ENCODE data around the gene PER3. TPM values are rescaled to one million over a fixed set of nuclear protein-coding genes. Genes with fewer than 3 reads are reported as not detected.

Gene PER3
- total RNA-seq, 2 donors from 2014 or later = 3.9 to 6.3 TPM

DNA sequence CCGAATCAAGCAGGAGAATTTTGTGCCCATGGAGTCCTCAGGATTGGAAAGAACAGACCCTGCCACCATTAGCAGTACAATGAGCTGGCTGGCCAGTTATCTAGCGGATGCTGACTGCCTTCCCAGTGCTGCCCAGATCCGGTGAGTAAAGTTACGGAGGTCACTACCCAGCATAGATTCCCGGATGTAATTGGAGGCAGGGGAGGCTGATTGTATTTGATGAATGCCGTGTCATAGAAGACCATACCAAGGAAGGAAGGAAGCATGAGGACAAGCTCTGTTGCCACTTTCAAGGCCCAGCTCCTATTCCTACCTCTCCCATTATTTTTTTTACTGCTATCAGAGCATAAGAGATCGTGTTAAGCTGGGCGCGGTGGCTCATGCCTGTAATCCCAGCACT is 39.2 kb upstream of the PER3 start:
- Histone ChIP-seq H3K27ac (ENCODE audit: low read depth, low read length) (no peak overlapping the region), H3K4me3 (ENCODE audit: low read length) (no peak overlapping the region), H3K9me3 (ENCODE audit: control insufficient read depth, low read length) (no peaks in the 10 kb centered on the region), H3K36me3 (ENCODE audit: control insufficient read depth, insufficient read depth, low read length) (peaks cover 36% of the 10 kb centered on the region), H3K4me1 (ENCODE audit: control insufficient read depth, insufficient read depth, low read length) (peaks cover 3% of the 10 kb centered on the region), H3K9ac (ENCODE audit: extremely low read depth, low read length, poor library complexity, severe bottlenecking) (no peak overlapping the region), H3K27me3 (ENCODE audit: control insufficient read depth, insufficient read depth, low read length, poor library complexity, severe bottlenecking) (no peaks in the 10 kb centered on the region)
- H3K36me3 Mint-ChIP-seq (ENCODE audit: low read depth) = peaks cover 53% of the 10 kb centered on the region
- H3K9me3 Mint-ChIP-seq = no peaks in the 10 kb centered on the region
- no peak overlapping the region for H3K4me3 Mint-ChIP-seq
- TF ChIP-seq, protein P1, sequence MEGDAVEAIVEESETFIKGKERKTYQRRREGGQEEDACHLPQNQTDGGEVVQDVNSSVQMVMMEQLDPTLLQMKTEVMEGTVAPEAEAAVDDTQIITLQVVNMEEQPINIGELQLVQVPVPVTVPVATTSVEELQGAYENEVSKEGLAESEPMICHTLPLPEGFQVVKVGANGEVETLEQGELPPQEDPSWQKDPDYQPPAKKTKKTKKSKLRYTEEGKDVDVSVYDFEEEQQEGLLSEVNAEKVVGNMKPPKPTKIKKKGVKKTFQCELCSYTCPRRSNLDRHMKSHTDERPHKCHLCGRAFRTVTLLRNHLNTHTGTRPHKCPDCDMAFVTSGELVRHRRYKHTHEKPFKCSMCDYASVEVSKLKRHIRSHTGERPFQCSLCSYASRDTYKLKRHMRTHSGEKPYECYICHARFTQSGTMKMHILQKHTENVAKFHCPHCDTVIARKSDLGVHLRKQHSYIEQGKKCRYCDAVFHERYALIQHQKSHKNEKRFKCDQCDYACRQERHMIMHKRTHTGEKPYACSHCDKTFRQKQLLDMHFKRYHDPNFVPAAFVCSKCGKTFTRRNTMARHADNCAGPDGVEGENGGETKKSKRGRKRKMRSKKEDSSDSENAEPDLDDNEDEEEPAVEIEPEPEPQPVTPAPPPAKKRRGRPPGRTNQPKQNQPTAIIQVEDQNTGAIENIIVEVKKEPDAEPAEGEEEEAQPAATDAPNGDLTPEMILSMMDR (conservative IDR thresholded peaks at IDR 0.05) = no peak
- WGBS, 2 experiments (ENCODE audit: insufficient coverage in 1 of 2, insufficient read length in 1 of 2) = 90 to 96% methylated on average over 9 of the region's 9 CpGs
- peaks cover 3% of the 10 kb centered on the region for H3K4me1 Mint-ChIP-seq
- DNase-seq = no peak
- no peak overlapping the region for H3K27ac Mint-ChIP-seq
- no peaks in the 10 kb centered on the region for H3K27me3 Mint-ChIP-seq (ENCODE audit: insufficient read depth)

DNA sequence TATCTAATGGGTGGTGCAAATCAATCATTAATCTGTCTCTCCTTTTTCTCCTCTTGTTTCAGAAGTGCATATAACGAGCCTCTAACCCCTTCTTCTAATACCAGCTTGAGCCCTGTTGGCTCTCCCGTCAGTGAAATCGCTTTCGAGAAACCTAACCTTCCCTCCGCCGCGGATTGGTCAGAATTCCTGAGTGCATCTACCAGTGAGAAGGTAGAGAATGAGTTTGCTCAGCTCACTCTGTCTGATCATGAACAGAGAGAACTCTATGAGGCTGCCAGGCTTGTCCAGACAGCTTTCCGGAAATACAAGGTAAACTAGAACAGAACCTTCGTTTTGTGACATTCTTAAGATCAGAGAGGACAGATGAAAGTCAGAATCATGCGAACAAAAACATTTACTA is 38.3 kb upstream of the PER3 start:
- DNase-seq = no peak
- Histone ChIP-seq H3K9me3 (ENCODE audit: control insufficient read depth, low read length) (no peaks in the 10 kb centered on the region), H3K9ac (ENCODE audit: extremely low read depth, low read length, poor library complexity, severe bottlenecking) (no peak overlapping the region), H3K27ac (ENCODE audit: low read depth, low read length) (no peak overlapping the region), H3K27me3 (ENCODE audit: control insufficient read depth, insufficient read depth, low read length, poor library complexity, severe bottlenecking) (no peaks in the 10 kb centered on the region), H3K4me1 (ENCODE audit: control insufficient read depth, insufficient read depth, low read length) (peaks cover 3% of the 10 kb centered on the region), H3K4me3 (ENCODE audit: low read length) (no peak overlapping the region), H3K36me3 (ENCODE audit: control insufficient read depth, insufficient read depth, low read length) (peaks cover 40% of the 10 kb centered on the region)
- Mint-ChIP-seq H3K27me3 (ENCODE audit: insufficient read depth) (no peaks in the 10 kb centered on the region), H3K27ac (no peak overlapping the region), H3K36me3 (ENCODE audit: low read depth) (peaks cover 53% of the 10 kb centered on the region), H3K4me3 (no peak overlapping the region), H3K9me3 (no peaks in the 10 kb centered on the region), H3K4me1 (peaks cover 3% of the 10 kb centered on the region)
- TF ChIP-seq, protein P1 (conservative IDR thresholded peaks at IDR 0.05) = no peak
- 91 to 95% methylated on average over 5 to 10 of the region's 10 CpGs for WGBS, 2 experiments (ENCODE audit: insufficient coverage in 1 of 2, insufficient read length in 1 of 2)

- Mint-ChIP-seq H3K4me1 (peaks cover 13% of the 10 kb centered on the region), H3K36me3 (ENCODE audit: low read depth) (peaks cover 51% of the 10 kb centered on the region), H3K27ac (no peak overlapping the region), H3K27me3 (ENCODE audit: insufficient read depth) (no peaks in the 10 kb centered on the region), H3K9me3 (no peaks in the 10 kb centered on the region), H3K4me3 (no peak overlapping the region)
- TF ChIP-seq, protein P1 (conservative IDR thresholded peaks at IDR 0.05) = no peak
- H3K9me3 ChIP-seq (ENCODE audit: control insufficient read depth, low read length) = no peaks in the 10 kb centered on the region
- peaks cover 46% of the 10 kb centered on the region for H3K36me3 ChIP-seq (ENCODE audit: control insufficient read depth, insufficient read depth, low read length)
- 91% methylated on average over 5 of the region's 5 CpGs; no CpG with 5 or more reads in 1 of the 2 experiments for WGBS, 2 experiments (ENCODE audit: insufficient coverage in 1 of 2, insufficient read length in 1 of 2)
- no peak for DNase-seq
- no peaks in the 10 kb centered on the region for H3K27me3 ChIP-seq (ENCODE audit: control insufficient read depth, insufficient read depth, low read length, poor library complexity, severe bottlenecking)
- no peak overlapping the region for H3K27ac ChIP-seq (ENCODE audit: low read depth, low read length)
- H3K9ac ChIP-seq (ENCODE audit: extremely low read depth, low read length, poor library complexity, severe bottlenecking) = no peak overlapping the region
- H3K4me3 ChIP-seq (ENCODE audit: low read length) = no peak overlapping the region
- H3K4me1 ChIP-seq (ENCODE audit: control insufficient read depth, insufficient read depth, low read length) = peaks cover 9% of the 10 kb centered on the region
Measured at GRCh38 chr1:7747605-7748004, 36.5 kb upstream of the PER3 start.

All from endodermal cell (in vitro differentiated cells).